Articular chondrocyte of knee joint (primary cell): ENCODE data around the gene RASSF3. TPM values are rescaled to one million over a fixed set of nuclear protein-coding genes. Genes with fewer than 3 reads are reported as not detected.

ENCODE experiments used
- small RNA-seq: library from RNA; depleted of rRNA; stranded (forward); fragments of <200 nt; gene quantifications from one replicate; pipeline ENCODE3, GENCODE V24; 2012
- total RNA-seq: library from RNA; depleted of rRNA; stranded (reverse); fragments of >200 nt; gene quantifications from 2 replicates; pipeline ENCODE4 v1.2.3, GENCODE V29; 2012

The RASSF3 gene, protein sequence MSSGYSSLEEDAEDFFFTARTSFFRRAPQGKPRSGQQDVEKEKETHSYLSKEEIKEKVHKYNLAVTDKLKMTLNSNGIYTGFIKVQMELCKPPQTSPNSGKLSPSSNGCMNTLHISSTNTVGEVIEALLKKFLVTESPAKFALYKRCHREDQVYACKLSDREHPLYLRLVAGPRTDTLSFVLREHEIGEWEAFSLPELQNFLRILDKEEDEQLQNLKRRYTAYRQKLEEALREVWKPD
- 5.1 and 10.8 TPM in 2 replicates for total RNA-seq

DNA sequence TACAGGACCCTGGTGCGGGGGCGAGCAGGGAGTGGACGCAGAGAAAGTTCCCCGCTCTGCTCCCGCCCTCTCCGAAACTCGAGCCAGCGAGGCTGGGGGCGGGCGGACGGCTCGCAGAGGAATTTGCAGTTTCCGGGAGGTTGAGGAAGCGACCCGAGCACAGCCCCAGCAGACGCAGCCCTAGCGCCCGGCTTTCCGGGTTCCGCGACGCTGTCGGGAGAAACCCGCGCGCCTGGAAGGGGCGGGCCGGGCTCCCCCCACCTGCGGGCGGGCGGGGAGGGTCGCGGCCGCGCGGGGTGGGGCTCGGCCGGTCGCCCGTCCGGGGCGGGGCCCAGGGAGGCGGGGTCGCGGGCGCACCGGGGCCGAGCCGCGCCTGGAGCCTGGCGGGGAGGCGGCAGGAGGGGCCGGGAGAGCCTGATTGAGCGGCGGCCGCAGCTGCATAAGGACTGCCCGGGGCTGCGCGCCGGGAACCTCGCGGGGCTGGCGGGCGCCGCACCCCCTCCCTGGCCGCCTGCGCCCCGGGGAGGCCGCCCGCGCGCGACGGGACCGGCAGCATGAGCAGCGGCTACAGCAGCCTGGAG is at the start of gene RASSF3:
RASSF3 (plus strand) TSS at position 417 of the 581 bp plus-strand sequence; CDS start at position 555, 138 bp downstream.

Small RNAs within 50 kb of the gene (small RNA-seq; reads per million reads assigned to genes)
- not detected for gene MIR548C
- not detected for gene MIR548Z
- not detected for gene RF00137

Other genes with a start within 250 kb of the RASSF3 start
- 0.32 TPM in 1 of 2 replicates, not detected in the other for gene C12orf56, start 219.7 kb upstream of the RASSF3 start, total RNA-seq
- 129 and 146 TPM in 2 replicates for gene XPOT, start 206.1 kb upstream of the RASSF3 start, total RNA-seq
- gene TBK1, start 158.4 kb upstream of the RASSF3 start, total RNA-seq, result 43.1 and 49.7 TPM in 2 replicates
- gene GNS, start 148.9 kb downstream of the RASSF3 start, total RNA-seq, result 198 and 201 TPM in 2 replicates
- 0.13 and 0.43 TPM in 2 replicates for gene TBC1D30, start 214.2 kb downstream of the RASSF3 start, total RNA-seq